ENCODE measurements around the gene EBP. TPM values are rescaled to one million over a fixed set of nuclear protein-coding genes. Genes with fewer than 3 reads are reported as not detected.
A peak's percentile ranks its signal among the peaks of the same experiment; 100 is the strongest.

Gene EBP
- total and polyA plus RNA-seq, 9 of the 15 experiments (the other 6 are each of a cell fraction or from before 2014, with no cell fraction given), result 228 to 987 (median 274) TPM

- peak; percentile 60; the same call in 1 of the 2 replicates for TF ChIP-seq ARID4B (CRISPR knock-in tag; IDR thresholded peaks at IDR 0.05)
- no peak for TF ChIP-seq ZNF274 (IDR thresholded peaks at IDR 0.05; ENCODE audit: borderline replicate concordance, low read depth, low read length)
- TF ChIP-seq ZNF507 (tag; conservative IDR thresholded peaks at IDR 0.05), result no peak
- TF ChIP-seq CBX5 (IDR thresholded peaks at IDR 0.05; ENCODE audit: borderline replicate concordance, low read depth), result no peak
- TF ChIP-seq CEBPB (tag; IDR thresholded peaks at IDR 0.05), result peak; percentile 91
- no peak for TF ChIP-seq PRPF4 (IDR thresholded peaks at IDR 0.05; ENCODE audit: insufficient read depth, low read depth, low read length, poor library complexity, severe bottlenecking)
- no peak for TF ChIP-seq ATF6 (CRISPR knock-in tag; IDR thresholded peaks at IDR 0.05)
- peak; percentile 91 for TF ChIP-seq JUN (IDR thresholded peaks at IDR 0.05; ENCODE audit: borderline replicate concordance, low read depth, low read length)
- no peak for TF ChIP-seq JUN (CRISPR knock-in tag; IDR thresholded peaks at IDR 0.05; ENCODE audit: borderline replicate concordance)
- no peak for TF ChIP-seq FOS (IDR thresholded peaks at IDR 0.05; ENCODE audit: extremely low read depth, insufficient read length)
- TF ChIP-seq HDAC8 (tag; IDR thresholded peaks at IDR 0.05), result no peak
- TF ChIP-seq EP300 (IDR thresholded peaks at IDR 0.05; ENCODE audit: low read length), result 0 out of 2 replicates have a peak, but pooled peaks have one; percentile 27
- no peak for TF ChIP-seq BRF2 (IDR thresholded peaks at IDR 0.05; ENCODE audit: borderline replicate concordance, insufficient read depth, insufficient read length)
- no peak for TF ChIP-seq TFAM (CRISPR knock-in tag; conservative IDR thresholded peaks at IDR 0.05)
- TF ChIP-seq HNRNPK (IDR thresholded peaks at IDR 0.05; ENCODE audit: low read depth, low read length, poor library complexity, severe bottlenecking), result no peak
- no peak for TF ChIP-seq ZNF551 (CRISPR knock-in tag; IDR thresholded peaks at IDR 0.05)
- TF ChIP-seq MAZ (CRISPR knock-in tag; conservative IDR thresholded peaks at IDR 0.05 in 1 of 2, IDR thresholded peaks at IDR 0.05 in 1 of 2), result peak; percentile 36 to 76; a peak in 2 of 4 replicates
- TF ChIP-seq ELF1 (tag; IDR thresholded peaks at IDR 0.05), result peak; percentile 92
- peak; percentile 38 for TF ChIP-seq ZNF175 (CRISPR knock-in tag; IDR thresholded peaks at IDR 0.05; ENCODE audit: low read depth)
- peak; percentile 25; the same call in 1 of the 2 replicates for TF ChIP-seq RAD51 (IDR thresholded peaks at IDR 0.05; ENCODE audit: borderline replicate concordance, low read depth)
- TF ChIP-seq PTRF (tag; IDR thresholded peaks at IDR 0.05), result no peak
Observed at GRCh38 chrX:48539345-48540027, 17.9 kb downstream of the EBP start, which contains the start of gene TBC1D25 (continued).
